Measurements from ENCODE around the gene ABCD3.
"Not testable (repeated sequence)": the region's sequence is repeated elsewhere in the genome, so short reads cannot be mapped to it uniquely, and the experiment has no call there.

Gene ABCD3

GRCh38 chr1:94550800-94551241, 132.6 kb downstream of the ABCD3 start:
- no peak for DNase-seq (ENCODE audit: low read depth)

GRCh38 chr1:94551449-94551848, 133.3 kb downstream of the ABCD3 start:
- DNase-seq (ENCODE audit: low read depth), result no peak

- DNase-seq (ENCODE audit: low read depth), result no peak
Measured at GRCh38 chr1:94552071-94552586, 133.9 kb downstream of the ABCD3 start.

GRCh38 chr1:94553323-94553730, 135.1 kb downstream of the ABCD3 start:
- no peak for DNase-seq (ENCODE audit: low read depth)

GRCh38 chr1:94553931-94554330, 135.7 kb downstream of the ABCD3 start:
- no peak for DNase-seq (ENCODE audit: low read depth)

GRCh38 chr1:94554580-94554979, 136.4 kb downstream of the ABCD3 start:
- no peak for DNase-seq (ENCODE audit: low read depth)

- DNase-seq (ENCODE audit: low read depth), result no peak
Measured at GRCh38 chr1:94555091-94555490, 136.9 kb downstream of the ABCD3 start.

GRCh38 chr1:94559921-94560320, 141.7 kb downstream of the ABCD3 start:
- no peak for DNase-seq (ENCODE audit: low read depth)

- DNase-seq (ENCODE audit: low read depth), result no peak
Measured at GRCh38 chr1:94560333-94560732, 142.1 kb downstream of the ABCD3 start.

- no peak for DNase-seq (ENCODE audit: low read depth)
Measured at GRCh38 chr1:94562519-94563260, 144.5 kb downstream of the ABCD3 start.

- DNase-seq (ENCODE audit: low read depth), result no peak
Measured at GRCh38 chr1:94565901-94566300, 147.7 kb downstream of the ABCD3 start.

- not testable (repeated sequence) for DNase-seq (ENCODE audit: low read depth)
Measured at GRCh38 chr1:94566436-94566835, 148.2 kb downstream of the ABCD3 start.

GRCh38 chr1:94567975-94568607, 149.9 kb downstream of the ABCD3 start:
- not testable (repeated sequence) for DNase-seq (ENCODE audit: low read depth)
